Mucosa of descending colon (tissue), 3 donors: ENCODE data around the gene SNED1. TPM values are rescaled to one million over a fixed set of nuclear protein-coding genes. Genes with fewer than 3 reads are reported as not detected.
"Not testable (repeated sequence)": the region's sequence is repeated elsewhere in the genome, so short reads cannot be mapped to it uniquely, and the experiment has no call there.

ENCODE experiments used
- ATAC-seq: fragments of 200-7000 bp; cut with Tn5 transposase; one replicate; pipeline ENCODE4 v1.9.1; 2020; ENCODE audit warnings: mild to moderate bottlenecking, moderate library complexity
- DNase-seq, 3 donors: peaks; one replicate each; pipeline ENCODE4 v3.0.0-alpha.2; 2020
- H3K36me3 ChIP-seq: fragments of 200-600 bp; one replicate; pipeline ENCODE4 v1.8.0; 2021; ENCODE audit warnings: low read depth, mild to moderate bottlenecking
- H3K4me1 ChIP-seq: fragments of 200-600 bp; one replicate; pipeline ENCODE4 v1.8.0; 2021; ENCODE audit warnings: low read depth, mild to moderate bottlenecking
- H3K4me3 ChIP-seq: fragments of 200-600 bp; one replicate; pipeline ENCODE4 v1.8.0; 2021; ENCODE audit warnings: mild to moderate bottlenecking
- H3K9me3 ChIP-seq: fragments of 200-600 bp; one replicate; pipeline ENCODE4 v1.8.0; 2021; ENCODE audit warnings: mild to moderate bottlenecking
- CTCF ChIP-seq: fragments of 200-600 bp; IDR thresholded peaks from one replicate; pipeline ENCODE4 v1.8.0; 2022; ENCODE audit warnings: antibody characterized with exemption, mild to moderate bottlenecking
- intact Hi-C, 2 donors: fragments of 100-400 bp; cut with DNase I in 1 of 2; cut with micrococcal nuclease in 1 of 2; formaldehyde crosslinking; loops; one replicate each; pipeline versions ENCODE4 v1.11.0 to v1.11.1; 2022; cut with DNase I, micrococcal nuclease
- total RNA-seq, 3 donors: library from RNA; stranded (reverse); fragmentation: NEBNext Ultra II Directional in 2 of 3; extraction: Animal tissue kit (Norgen Biotek cat#: 25700) in 2 of 3; gene quantifications; one replicate each; pipeline versions ENCODE4 v1.2.1 to v1.2.4, GENCODE V29; 2021 to 2023
- donor health status: DM: no; HTN: no; CAD: no; lungs with moderate emphysema.
- donor health status: DM: no; HTN: no; CAD: no.
- donor health status: DM: no; HTN: yes; CAD: no.

SNED1 gene
- total RNA-seq, 3 donors from 2014 or later: 7.0 to 16.3 (median 14.1) TPM

DNA sequence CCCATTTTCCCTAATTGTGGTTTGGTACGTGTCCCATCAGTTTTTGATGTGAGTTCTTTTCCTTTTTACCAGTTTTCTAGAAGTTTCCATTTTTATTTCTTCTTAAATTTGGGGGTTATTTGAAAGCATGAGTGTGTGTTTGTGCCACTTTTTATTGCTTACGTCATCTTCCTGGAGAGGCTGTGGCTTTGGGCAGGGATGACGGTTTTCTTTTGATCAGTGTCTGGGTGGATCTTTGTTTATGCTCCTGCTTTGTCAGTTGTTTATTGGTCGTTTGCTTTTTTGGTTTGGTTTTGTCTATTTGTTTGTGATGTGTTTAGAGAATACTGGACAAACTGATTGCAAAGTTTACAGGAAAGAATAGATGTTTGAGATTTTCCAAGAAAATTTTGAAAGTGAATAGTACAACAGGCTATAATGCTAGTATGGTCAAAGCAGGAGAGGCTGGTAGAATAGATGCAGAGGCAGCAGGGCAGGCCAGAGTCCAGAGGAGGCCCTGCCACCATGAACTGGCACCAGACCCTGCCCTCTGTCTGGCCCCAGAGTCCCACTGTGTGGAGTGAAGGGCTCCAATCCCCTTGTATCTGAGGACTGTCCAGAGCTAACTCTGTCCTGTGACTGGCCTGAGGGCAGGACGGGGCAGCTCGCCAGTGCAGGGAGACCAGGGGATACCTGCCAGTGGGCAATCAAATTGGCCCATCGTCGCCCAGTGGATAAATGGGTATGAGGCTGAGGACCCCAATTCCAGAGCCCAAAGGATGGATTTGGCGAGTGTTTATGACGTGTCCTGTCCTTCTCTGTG is 23.4 kb upstream of the SNED1 start:
- H3K9me3 ChIP-seq: no peaks in the 10 kb centered on the region
- DNase-seq (peak in 1 of 3 donors; percentile 13), ATAC-seq (no peak)
- no peaks in the 10 kb centered on the region for H3K36me3 ChIP-seq
- no peak for TF ChIP-seq CTCF
- no peaks in the 10 kb centered on the region for H3K4me1 ChIP-seq
- H3K4me3 ChIP-seq: no peak overlapping the region
- intact Hi-C loops: no loop called here

DNA sequence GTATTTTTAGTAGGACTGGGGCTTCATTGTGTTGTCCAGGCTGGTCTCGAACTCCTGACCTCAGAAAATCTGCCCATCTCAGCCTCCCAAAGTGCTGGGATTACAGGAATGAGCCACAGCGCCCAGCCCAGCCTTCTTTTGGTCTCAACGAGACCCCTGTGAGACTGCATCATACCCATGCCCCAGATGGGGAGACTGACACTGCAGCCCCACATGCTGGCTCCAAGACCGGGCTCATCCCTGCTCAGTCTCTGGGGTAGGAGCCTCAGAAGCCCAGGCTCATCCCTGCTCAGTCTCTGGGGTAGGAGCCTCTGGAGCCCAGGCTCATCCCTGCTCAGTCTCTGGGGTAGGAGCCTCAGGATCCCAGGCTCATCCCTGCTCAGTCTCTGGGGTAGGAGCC is 22.5 kb upstream of the SNED1 start:
- H3K9me3 ChIP-seq, H3K36me3 ChIP-seq, H3K4me3 ChIP-seq, H3K4me1 ChIP-seq, DNase-seq, intact Hi-C loops, ATAC-seq: not testable (repeated sequence)

DNA sequence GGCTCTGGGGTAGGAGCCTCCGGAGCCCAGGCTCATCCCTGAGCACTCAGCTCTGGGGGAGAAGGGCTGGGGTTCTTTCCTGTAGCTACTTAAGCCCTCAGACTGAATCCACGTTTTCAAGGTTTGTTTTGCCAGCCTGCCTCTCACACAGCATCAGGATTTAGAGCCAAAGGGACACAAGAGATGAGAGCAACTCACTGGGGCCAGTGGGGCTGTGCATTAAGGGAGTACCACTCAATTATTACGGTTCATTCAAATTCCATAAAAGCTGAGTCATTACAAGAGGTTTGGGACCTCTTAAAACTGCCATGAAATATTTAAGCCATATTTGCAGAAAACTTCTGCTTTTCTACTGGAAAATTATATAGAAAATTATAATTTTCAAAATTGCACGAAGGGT is 17.1 kb upstream of the SNED1 start:
- no peak for TF ChIP-seq CTCF
- Histone ChIP-seq H3K9me3 (no peaks in the 10 kb centered on the region), H3K36me3 (no peaks in the 10 kb centered on the region), H3K4me3 (no peak overlapping the region), H3K4me1 (peaks cover 3% of the 10 kb centered on the region)
- DNase-seq (no peak), ATAC-seq (no peak)
- intact Hi-C loops: no loop called here

DNA sequence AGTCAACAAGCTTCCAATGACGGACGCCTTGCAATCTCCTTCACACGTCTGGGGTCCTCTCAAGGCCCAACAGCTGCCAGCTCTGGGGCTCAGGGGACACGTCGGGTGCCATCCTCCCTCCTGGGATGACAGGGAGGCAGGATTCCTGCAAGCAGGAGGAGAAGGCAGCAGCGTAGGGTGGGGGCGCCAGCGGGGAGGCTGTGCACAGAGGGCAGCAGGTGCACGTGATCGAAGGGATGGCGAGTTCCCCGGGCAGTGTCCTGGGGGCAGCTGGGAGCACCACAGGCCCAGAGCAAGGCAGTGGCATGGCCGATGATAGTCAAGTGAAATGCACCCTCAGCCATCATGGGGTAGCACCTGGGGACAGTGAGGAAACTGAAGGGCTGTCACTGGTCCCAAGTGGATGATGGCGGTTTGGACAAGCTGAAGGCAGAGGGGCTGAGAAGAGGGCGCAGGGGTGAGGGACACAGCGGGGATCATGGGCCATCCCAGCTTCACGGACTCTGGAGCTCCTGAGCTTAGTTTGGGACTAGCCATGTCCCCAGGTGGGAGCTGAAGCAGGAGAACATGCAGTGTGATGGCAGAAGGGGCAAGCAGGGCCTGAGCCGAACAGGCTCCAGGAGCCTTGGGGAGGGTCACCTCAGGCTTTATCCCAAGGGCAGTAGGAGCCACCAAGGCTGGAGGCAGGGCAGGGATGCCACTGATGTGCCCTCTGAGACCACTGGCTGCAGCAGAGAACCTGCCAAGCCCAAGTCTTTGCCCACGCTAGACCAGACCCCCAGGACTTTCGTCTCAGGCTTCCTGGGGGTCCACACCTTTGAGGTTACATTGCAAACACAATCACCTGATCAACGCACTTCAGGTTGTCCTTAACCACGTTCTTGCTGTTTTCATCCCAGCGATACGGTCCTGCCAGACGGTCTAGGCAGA is 16.3 kb upstream of the SNED1 start:
- peaks cover 11% of the 10 kb centered on the region for H3K4me1 ChIP-seq
- H3K36me3 ChIP-seq: no peaks in the 10 kb centered on the region
- H3K9me3 ChIP-seq: no peaks in the 10 kb centered on the region
- no peak overlapping the region for H3K4me3 ChIP-seq
- ATAC-seq (no peak), DNase-seq (peak in 2 of 3 donors; percentile 17 to 39)
- no peak for TF ChIP-seq CTCF
- intact Hi-C loops: no loop called here

- no peak overlapping the region for H3K4me3 ChIP-seq
Measured at GRCh38 chr2:240982821-240983281, 15.6 kb upstream of the SNED1 start.

More at GRCh38 chr2:240982821-240983281, 15.6 kb upstream of the SNED1 start:
- ATAC-seq: no peak
- no peaks in the 10 kb centered on the region for H3K36me3 ChIP-seq
- DNase-seq: peak in 1 of 3 donors; percentile 6
- no peak for TF ChIP-seq CTCF
- H3K9me3 ChIP-seq: no peaks in the 10 kb centered on the region
- intact Hi-C loops: no loop called here
- H3K4me1 ChIP-seq: peaks cover 18% of the 10 kb centered on the region
